ENCODE measurements around the gene B4GALNT4. TPM values are rescaled to one million over a fixed set of nuclear protein-coding genes. Genes with fewer than 3 reads are reported as not detected.

The B4GALNT4 gene
- total and polyA plus RNA-seq, 2 of the 13 experiments (the other 11 are each of a cell fraction or from before 2014, with no cell fraction given), result 30.5 to 50.1 TPM

- TF ChIP-seq ZXDC (CRISPR knock-in tag; IDR thresholded peaks at IDR 0.05), result no peak
- TF ChIP-seq ZNF432 (CRISPR knock-in tag; IDR thresholded peaks at IDR 0.05; ENCODE audit: borderline replicate concordance), result no peak
- TF ChIP-seq ATAD3A (CRISPR knock-in tag; IDR thresholded peaks at IDR 0.05), result no peak
- no peak for TF ChIP-seq FOXJ3 (CRISPR knock-in tag; IDR thresholded peaks at IDR 0.05; ENCODE audit: borderline replicate concordance)
- no peak for TF ChIP-seq ZZZ3 (CRISPR knock-in tag; IDR thresholded peaks at IDR 0.05; ENCODE audit: borderline replicate concordance)
- no peak for TF ChIP-seq MBNL3 (CRISPR knock-in tag; conservative IDR thresholded peaks at IDR 0.05)
- TF ChIP-seq ZNF83 (CRISPR knock-in tag; IDR thresholded peaks at IDR 0.05; ENCODE audit: borderline replicate concordance), result no peak
- TF ChIP-seq AHDC1 (CRISPR knock-in tag; IDR thresholded peaks at IDR 0.05; ENCODE audit: borderline replicate concordance), result no peak
- TF ChIP-seq IKZF1 (IDR thresholded peaks at IDR 0.05), result no peak
- TF ChIP-seq ZFP36 (IDR thresholded peaks at IDR 0.05; ENCODE audit: borderline replicate concordance, low read depth, low read length, partially characterized antibody), result no peak
- TF ChIP-seq ZNF746 (CRISPR knock-in tag; IDR thresholded peaks at IDR 0.05), result 0 out of 2 replicates have a peak, but pooled peaks have one; percentile 39
- TF ChIP-seq ZNF431 (CRISPR knock-in tag; IDR thresholded peaks at IDR 0.05; ENCODE audit: borderline replicate concordance, low read depth), result no peak
- TF ChIP-seq HNRNPL (IDR thresholded peaks at IDR 0.05; ENCODE audit: low read depth, low read length), result peak; percentile 61; the same call in 1 of the 2 replicates
- no peak for TF ChIP-seq ZNF512 (CRISPR knock-in tag; IDR thresholded peaks at IDR 0.05)
These were observed 40.5 kb downstream of the B4GALNT4 start (continued) for GRCh38 chr11:409600-410483.
